Measurements from ENCODE around the gene TEKT2.

GRCh38 chr1:36135330-36135667 is 51.4 kb downstream of the TEKT2 start:
- TF ChIP-seq CTCF (IDR thresholded peaks at IDR 0.05) (no peak), POLR2A (IDR thresholded peaks at IDR 0.05) (no peak)
